WI38 (cell line): ENCODE data around the gene ZIK1.

Experiments
- H3K4me3 ChIP-seq: 2 replicates; pipeline ENCODE4 v1.5.1; 2011; ENCODE audit warnings: low read depth, mild to moderate bottlenecking, control low read depth, low read length
- CTCF ChIP-seq: IDR thresholded peaks from 2 replicates; pipeline ENCODE4 v1.5.1; 2012; ENCODE audit warnings: low read depth, mild to moderate bottlenecking, control low read depth, low read length

ZIK1 gene

GRCh38 chr19:57578487-57579205 is 5.3 kb upstream of the ZIK1 start, which contains the start of gene ZNF416:
ZNF416 (minus strand) TSS chr19:57578911; CDS start chr19:57578704, 207 bp downstream.
- H3K4me3 ChIP-seq = peak within 1 kb of the TSS; percentile 91
- TF ChIP-seq CTCF = no peak

GRCh38 chr19:57583104-57583520 is 833 bp upstream of the ZIK1 start:
- TF ChIP-seq CTCF = no peak
- peak overlapping the region; percentile 89 for H3K4me3 ChIP-seq

- H3K4me3 ChIP-seq = no peak overlapping the region
- no peak for TF ChIP-seq CTCF
Observed at GRCh38 chr19:57587529-57587928, 3.6 kb downstream of the ZIK1 start.

GRCh38 chr19:57599377-57599760 is 15.4 kb downstream of the ZIK1 start:
- peak overlapping the region; percentile 83 for H3K4me3 ChIP-seq
- TF ChIP-seq CTCF = no peak

- peak within 1 kb of the TSS; percentile 83 for H3K4me3 ChIP-seq
- no peak for TF ChIP-seq CTCF
Observed at GRCh38 chr19:57599761-57600383, 15.9 kb downstream of the ZIK1 start, which contains the start of gene ZNF530. ZNF530 (plus strand) TSS chr19:57599885; CDS start chr19:57604346, 4,461 bp downstream.

- TF ChIP-seq CTCF = no peak
- H3K4me3 ChIP-seq = no peak overlapping the region
Observed at GRCh38 chr19:57606931-57607330, 23.0 kb downstream of the ZIK1 start.

- H3K4me3 ChIP-seq = no peak overlapping the region
- no peak for TF ChIP-seq CTCF
Observed at GRCh38 chr19:57611113-57611512, 27.2 kb downstream of the ZIK1 start.
